HEK293 (cell line): ENCODE results near the gene PPFIBP1.

Experiments used
- CTCF ChIA-PET: fragments of 350-600 bp; formaldehyde crosslinking; extraction: SDS; loops from one replicate; lab custom pipeline; 2021; ENCODE audit warnings: antibody characterized with exemption; lab: Yijun Ruan, JAX
- POLR2A ChIA-PET: fragments of 300-600 bp; formaldehyde crosslinking; extraction: SDS; loops from one replicate; lab custom pipeline; 2020; ENCODE audit warnings: antibody characterized with exemption, inconsistent platforms; lab: Yijun Ruan, JAX
- H3K27ac ChIP-seq: fragments of 200-500 bp; sonication (Bioruptor generic); 2 replicates; pipeline ENCODE4 v1.5.1; 2014; ENCODE audit warnings: low read depth, low read length, control low read depth, inconsistent platforms; ENCODE audit errors: extremely low read depth
- H3K36me3 ChIP-seq, 2 experiments: fragments of 200-500 bp in 1 of 2; sonication (Bioruptor generic) in 1 of 2; 1 replicate in 1 of 2; 2 replicates in 1 of 2; pipeline ENCODE4 v1.5.1; 2014 to 2017; ENCODE audit warnings: inconsistent platforms in 2 of 2, low read length in 2 of 2; ENCODE audit not compliant: control insufficient read depth in 2 of 2, insufficient read depth in 1 of 2
- H3K4me1 ChIP-seq: fragments of 200-500 bp; sonication (Bioruptor generic); 2 replicates; pipeline ENCODE4 v1.5.1; 2014; ENCODE audit warnings: mild to moderate bottlenecking, low read length, inconsistent platforms; ENCODE audit not compliant: control insufficient read depth, insufficient read depth
- H3K4me3 ChIP-seq: 2 replicates; pipeline ENCODE4 v1.5.1; 2011; ENCODE audit warnings: low read depth, mild to moderate bottlenecking, control low read depth, low read length, moderate library complexity
- H3K9me3 ChIP-seq: fragments of 200-500 bp; sonication (Bioruptor generic); 2 replicates; pipeline ENCODE4 v1.5.1; 2014; ENCODE audit warnings: low read depth, low read length, inconsistent platforms; ENCODE audit not compliant: control insufficient read depth, insufficient read depth
- HOXD13 ChIP-seq: sonication (generic); formaldehyde crosslinking; IDR thresholded peaks from 2 replicates; pipeline ENCODE4 v1.8.0; 2022; ENCODE audit warnings: missing genetic modification reagents, borderline replicate concordance
- KLF1 ChIP-seq: fragments of 450-650 bp; formaldehyde crosslinking; IDR thresholded peaks from 2 replicates; pipeline ENCODE4 v1.5.1; 2016; ENCODE audit warnings: missing biosample characterization, missing genetic modification characterization
- MZF1 ChIP-seq: fragments of 450-650 bp; formaldehyde crosslinking; IDR thresholded peaks from 2 replicates; pipeline ENCODE4 v1.5.1; 2017; ENCODE audit warnings: missing biosample characterization, missing genetic modification characterization, borderline replicate concordance
- PRDM1 ChIP-seq: fragments of 450-650 bp; formaldehyde crosslinking; IDR thresholded peaks from 2 replicates; pipeline ENCODE4; 2016; ENCODE audit warnings: missing biosample characterization, missing genetic modification characterization
- TRIM28 ChIP-seq: IDR thresholded peaks from 2 replicates; pipeline ENCODE4 v1.6.1; 2011; ENCODE audit warnings: low read length, control low read depth, borderline replicate concordance
- ZBTB20 ChIP-seq: fragments of 450-650 bp; formaldehyde crosslinking; IDR thresholded peaks from 2 replicates; pipeline ENCODE4 v1.5.1; 2016; ENCODE audit warnings: missing biosample characterization, missing genetic modification characterization
- ZEB2 ChIP-seq: fragments of 450-650 bp; formaldehyde crosslinking; IDR thresholded peaks from 2 replicates; pipeline ENCODE4 v1.5.1; 2016; ENCODE audit warnings: missing biosample characterization, missing genetic modification characterization
- ZNF148 ChIP-seq: fragments of 450-650 bp; formaldehyde crosslinking; IDR thresholded peaks from 2 replicates; pipeline ENCODE4 v1.5.0; 2017; ENCODE audit warnings: missing biosample characterization, missing genetic modification characterization, borderline replicate concordance
- ZNF157 ChIP-seq: fragments of 450-650 bp; formaldehyde crosslinking; IDR thresholded peaks from 2 replicates; pipeline ENCODE4 v1.5.1; 2016; ENCODE audit warnings: missing biosample characterization, missing genetic modification characterization
- ZNF184 ChIP-seq: fragments of 450-650 bp; IDR thresholded peaks from 2 replicates; pipeline ENCODE4 v1.5.1; 2018; ENCODE audit warnings: missing biosample characterization, mild to moderate bottlenecking, missing genetic modification characterization
- ZNF223 ChIP-seq: fragments of 450-650 bp; formaldehyde crosslinking; IDR thresholded peaks from 2 replicates; pipeline ENCODE4 v1.5.1; 2016; ENCODE audit warnings: missing biosample characterization, missing genetic modification characterization
- ZNF239 ChIP-seq: fragments of 450-650 bp; formaldehyde crosslinking; IDR thresholded peaks from 2 replicates; pipeline ENCODE4 v1.5.1; 2016; ENCODE audit warnings: missing biosample characterization, missing genetic modification characterization
- ZNF24 ChIP-seq: fragments of 450-650 bp; formaldehyde crosslinking; IDR thresholded peaks from 2 replicates; pipeline ENCODE4 v1.5.1; 2016; ENCODE audit warnings: missing biosample characterization, missing genetic modification characterization
- ZNF292 ChIP-seq: fragments of 450-650 bp; formaldehyde crosslinking; IDR thresholded peaks from 2 replicates; pipeline ENCODE4 v1.5.1; 2016; ENCODE audit warnings: low read depth, missing biosample characterization, missing genetic modification characterization, borderline replicate concordance
- ZNF324 ChIP-seq: fragments of 450-650 bp; formaldehyde crosslinking; IDR thresholded peaks from 2 replicates; pipeline ENCODE4 v1.5.1; 2016; ENCODE audit warnings: missing biosample characterization, missing genetic modification characterization
- ZNF335 ChIP-seq: fragments of 450-650 bp; formaldehyde crosslinking; conservative IDR thresholded peaks from 2 replicates; pipeline ENCODE4 v1.5.1; 2016; ENCODE audit warnings: missing biosample characterization, missing genetic modification characterization
- ZNF561 ChIP-seq: fragments of 450-650 bp; IDR thresholded peaks from 2 replicates; pipeline ENCODE4 v1.5.1; 2018; ENCODE audit warnings: missing biosample characterization, missing genetic modification characterization, borderline replicate concordance
- ZNF571 ChIP-seq: fragments of 450-650 bp; formaldehyde crosslinking; IDR thresholded peaks from 2 replicates; pipeline ENCODE4 v1.5.0; 2017; ENCODE audit warnings: missing biosample characterization, missing genetic modification characterization
- ZNF623 ChIP-seq: fragments of 450-650 bp; formaldehyde crosslinking; IDR thresholded peaks from 2 replicates; pipeline ENCODE4 v1.5.1; 2016; ENCODE audit warnings: missing biosample characterization, missing genetic modification characterization
- ZNF626 ChIP-seq: fragments of 450-650 bp; sonication (Bioruptor Pico); formaldehyde crosslinking; IDR thresholded peaks from 2 replicates; pipeline ENCODE4 v1.5.1; 2018; ENCODE audit warnings: missing biosample characterization, missing genetic modification characterization, inconsistent platforms
- ZNF747 ChIP-seq: fragments of 450-650 bp; formaldehyde crosslinking; IDR thresholded peaks from 2 replicates; pipeline ENCODE4 v1.5.1; 2016; ENCODE audit warnings: missing biosample characterization, missing genetic modification characterization
- ZNF837 ChIP-seq: fragments of 450-650 bp; formaldehyde crosslinking; IDR thresholded peaks from 2 replicates; pipeline ENCODE4 v1.5.1; 2016; ENCODE audit warnings: missing biosample characterization, missing genetic modification characterization
- ZNF843 ChIP-seq: fragments of 450-650 bp; formaldehyde crosslinking; IDR thresholded peaks from 2 replicates; pipeline ENCODE4 v1.5.1; 2016; ENCODE audit warnings: missing biosample characterization, missing genetic modification characterization
- ZSCAN30 ChIP-seq: fragments of 450-650 bp; IDR thresholded peaks from 2 replicates; pipeline ENCODE4 v1.5.1; 2018; ENCODE audit warnings: missing biosample characterization, mild to moderate bottlenecking, missing genetic modification characterization, moderate library complexity
- TF ChIP-seq, protein P1 (sequence below): fragments of 450-650 bp; IDR thresholded peaks from 2 replicates; pipeline ENCODE4 v1.5.1; 2018; ENCODE audit warnings: missing biosample characterization, missing genetic modification characterization
- TF ChIP-seq, protein P2 (sequence below): fragments of 450-650 bp; formaldehyde crosslinking; IDR thresholded peaks from 2 replicates; pipeline ENCODE4 v1.5.1; 2016; ENCODE audit warnings: missing biosample characterization, missing genetic modification characterization

Gene PPFIBP1

DNA sequence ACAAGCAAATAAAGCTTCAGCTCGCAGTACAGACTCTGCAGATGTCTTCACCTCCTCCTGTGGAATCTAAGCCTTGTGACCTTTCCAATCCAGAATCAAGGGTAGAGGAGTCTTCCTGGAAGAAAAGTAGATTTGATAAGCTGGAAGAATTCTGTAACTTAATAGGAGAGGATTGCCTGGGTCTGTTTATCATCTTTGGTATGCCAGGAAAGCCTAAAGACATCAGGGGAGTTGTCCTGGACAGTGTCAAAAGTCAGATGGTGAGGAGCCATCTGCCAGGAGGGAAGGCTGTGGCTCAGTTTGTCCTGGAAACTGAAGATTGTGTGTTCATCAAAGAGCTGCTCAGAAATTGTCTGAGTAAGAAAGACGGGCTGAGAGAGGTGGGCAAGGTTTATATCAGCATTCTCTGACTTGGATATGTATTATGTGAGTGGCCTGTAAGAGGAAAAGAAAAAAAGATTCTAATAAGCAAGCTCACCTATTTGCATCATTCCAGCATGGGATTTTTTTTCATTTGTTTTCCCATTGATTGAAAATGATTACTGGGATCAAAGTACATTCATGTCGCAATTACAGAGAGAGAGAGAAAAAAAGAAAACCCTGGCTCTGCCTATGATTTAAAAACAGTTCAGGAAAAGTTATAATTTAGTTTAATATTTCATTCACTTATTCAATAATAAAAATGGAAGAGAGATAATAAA lies 173.0 kb downstream of the PPFIBP1 start (continued):
- TF ChIP-seq, protein P1, sequence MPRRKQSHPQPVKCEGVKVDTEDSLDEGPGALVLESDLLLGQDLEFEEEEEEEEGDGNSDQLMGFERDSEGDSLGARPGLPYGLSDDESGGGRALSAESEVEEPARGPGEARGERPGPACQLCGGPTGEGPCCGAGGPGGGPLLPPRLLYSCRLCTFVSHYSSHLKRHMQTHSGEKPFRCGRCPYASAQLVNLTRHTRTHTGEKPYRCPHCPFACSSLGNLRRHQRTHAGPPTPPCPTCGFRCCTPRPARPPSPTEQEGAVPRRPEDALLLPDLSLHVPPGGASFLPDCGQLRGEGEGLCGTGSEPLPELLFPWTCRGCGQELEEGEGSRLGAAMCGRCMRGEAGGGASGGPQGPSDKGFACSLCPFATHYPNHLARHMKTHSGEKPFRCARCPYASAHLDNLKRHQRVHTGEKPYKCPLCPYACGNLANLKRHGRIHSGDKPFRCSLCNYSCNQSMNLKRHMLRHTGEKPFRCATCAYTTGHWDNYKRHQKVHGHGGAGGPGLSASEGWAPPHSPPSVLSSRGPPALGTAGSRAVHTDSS: no peak
- TF ChIP-seq ZNF148 (tag by site-specific recombination): no peak
- TF ChIP-seq ZNF292 (tag by site-specific recombination): no peak
- TF ChIP-seq ZBTB20: no peak
- no peak for TF ChIP-seq ZNF223 (tag by site-specific recombination)
- TF ChIP-seq ZNF843 (tag by site-specific recombination): no peak
- no peak for TF ChIP-seq KLF1 (tag by site-specific recombination)
- TF ChIP-seq ZNF837 (tag by site-specific recombination): no peak
- TF ChIP-seq, all 188 proteins: peak for 0

- Histone ChIP-seq H3K4me1 (no peaks in the 10 kb centered on the region), H3K27ac (no peak overlapping the region), H3K9me3 (no peaks in the 10 kb centered on the region), H3K36me3 (no peaks in the 10 kb centered on the region), H3K4me3 (no peak overlapping the region)
- POLR2A ChIA-PET: no interaction called here
- CTCF ChIA-PET: interaction anchor here (0.5 to 2.5 kb wide), 13 partner anchors 12 to 825 kb away, joined by 3 to 20 read pairs (median 3); no protein-coding TSS in a partner anchor
- TF ChIP-seq KLF1 (tag by site-specific recombination): no peak
- peak; percentile 67; the same call in 1 of the 2 replicates for TF ChIP-seq ZNF626 (tag by site-specific recombination)
- TF ChIP-seq ZNF747 (tag by site-specific recombination): no peak
- TF ChIP-seq, protein P2, sequence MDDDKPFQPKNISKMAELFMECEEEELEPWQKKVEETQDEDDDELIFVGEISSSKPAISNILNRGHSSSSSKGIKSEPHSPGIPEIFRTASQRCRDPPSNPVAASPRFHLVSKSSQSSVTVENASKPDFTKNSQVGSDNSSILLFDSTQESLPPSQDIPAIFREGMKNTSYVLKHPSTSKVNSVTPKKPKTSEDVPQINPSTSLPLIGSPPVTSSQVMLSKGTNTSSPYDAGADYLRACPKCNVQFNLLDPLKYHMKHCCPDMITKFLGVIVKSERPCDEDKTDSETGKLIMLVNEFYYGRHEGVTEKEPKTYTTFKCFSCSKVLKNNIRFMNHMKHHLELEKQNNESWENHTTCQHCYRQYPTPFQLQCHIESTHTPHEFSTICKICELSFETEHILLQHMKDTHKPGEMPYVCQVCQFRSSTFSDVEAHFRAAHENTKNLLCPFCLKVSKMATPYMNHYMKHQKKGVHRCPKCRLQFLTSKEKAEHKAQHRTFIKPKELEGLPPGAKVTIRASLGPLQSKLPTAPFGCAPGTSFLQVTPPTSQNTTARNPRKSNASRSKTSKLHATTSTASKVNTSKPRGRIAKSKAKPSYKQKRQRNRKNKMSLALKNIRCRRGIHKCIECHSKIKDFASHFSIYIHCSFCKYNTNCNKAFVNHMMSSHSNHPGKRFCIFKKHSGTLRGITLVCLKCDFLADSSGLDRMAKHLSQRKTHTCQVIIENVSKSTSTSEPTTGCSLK: no peak
- no peak for TF ChIP-seq PRDM1
- no peak for TF ChIP-seq ZNF623 (tag by site-specific recombination)
- TF ChIP-seq ZNF335 (tag by site-specific recombination): 0 out of 2 replicates have a peak, but pooled peaks have one; percentile 37
- 0 out of 2 replicates have a peak, but pooled peaks have one; percentile 41 for TF ChIP-seq ZNF24 (tag by site-specific recombination)
- peak; percentile 80; the same call in 1 of the 2 replicates for TF ChIP-seq ZSCAN30 (tag by site-specific recombination)
- TF ChIP-seq ZNF239 (tag by site-specific recombination): no peak
- TF ChIP-seq ZEB2 (tag by site-specific recombination): peak; percentile 75
- TF ChIP-seq, protein P1: no peak
- TF ChIP-seq ZNF184 (tag by site-specific recombination): 0 out of 2 replicates have a peak, but pooled peaks have one; percentile 29
- TF ChIP-seq ZNF561: no peak
- TF ChIP-seq TRIM28: peak; percentile 31; the same call in 1 of the 2 replicates
- TF ChIP-seq ZBTB20: no peak
- TF ChIP-seq ZNF571 (tag by site-specific recombination): no peak
- no peak for TF ChIP-seq HOXD13 (CRISPR knock-in tag)
- TF ChIP-seq MZF1 (tag by site-specific recombination): no peak
- no peak for TF ChIP-seq ZNF157
- TF ChIP-seq ZNF324: peak; percentile 80; the same call in 1 of the 2 replicates
Measured at GRCh38 chr12:27703720-27704452, 179.9 kb downstream of the PPFIBP1 start.
